ENCODE results near the gene CHCHD2. TPM values are rescaled to one million over a fixed set of nuclear protein-coding genes. Genes with fewer than 3 reads are reported as not detected.
A peak's percentile ranks its signal among the peaks of the same experiment; 100 is the strongest.
"Not testable (repeated sequence)": the region's sequence is repeated elsewhere in the genome, so short reads cannot be mapped to it uniquely, and the experiment has no call there.

Gene CHCHD2
- total and polyA plus RNA-seq, 11 donors = 245 to 1,085 (median 412) TPM

GRCh38 chr7:56081626-56082340 lies 24.5 kb downstream of the CHCHD2 start:
- Histone ChIP-seq H3K27ac (peak overlapping the region in 1 of 12 donors; percentile 88), H3K9me3 (no peaks in the 10 kb centered on the region), H3K27me3 (no peaks in the 10 kb centered on the region), H3K4me1 (peaks cover 10 to 41% (median 34%) of the 10 kb centered on the region in 12 donors), H3K4me3 (no peak overlapping the region), H3K36me3 (peaks cover 0 to 42% (median 33%) of the 10 kb centered on the region in 9 donors)
- no peak for ATAC-seq
- TF ChIP-seq POLR2A (IDR thresholded peaks at IDR 0.05) (no peak), CTCF (IDR thresholded peaks at IDR 0.05) (no peak)
- DNase-seq = no peak
- 94 to 98% (median 95%) methylated on average over 16 to 29 of the region's 29 CpGs for WGBS, 4 donors
- intact Hi-C loops (cut with DNase I) = no loop called here

GRCh38 chr7:56080726-56081435 lies 25.4 kb downstream of the CHCHD2 start:
- DNase-seq; H3K27me3 ChIP-seq; intact Hi-C loops (cut with DNase I); ATAC-seq; H3K4me3 ChIP-seq; H3K9me3 ChIP-seq: not testable (repeated sequence)
- H3K27ac ChIP-seq = peak overlapping the region in 11 of 12 donors; percentile 77 to 96 (median 86)
- H3K4me1 ChIP-seq = peaks cover 10 to 41% (median 34%) of the 10 kb centered on the region in 12 donors
- peaks cover 0 to 38% (median 29%) of the 10 kb centered on the region in 9 donors for H3K36me3 ChIP-seq
- 93 to 95% (median 94%) methylated on average over 27 to 28 of the region's 28 CpGs for WGBS, 4 donors

GRCh38 chr7:56079450-56080185 lies 26.7 kb downstream of the CHCHD2 start:
- peak in 1 of 2 donors; percentile 1 for TF ChIP-seq POLR2A (IDR thresholded peaks at IDR 0.05)
- TF ChIP-seq CTCF (IDR thresholded peaks at IDR 0.05) = peak; percentile 49 to 96 (median 82)

GRCh38 chr7:56078196-56078595 lies 28.1 kb downstream of the CHCHD2 start:
- no peak for TF ChIP-seq CTCF (IDR thresholded peaks at IDR 0.05)
- no peak for TF ChIP-seq POLR2A (IDR thresholded peaks at IDR 0.05)
- Histone ChIP-seq H3K27ac (peak overlapping the region in 10 of 12 donors; percentile 77 to 96 (median 87)), H3K9me3 (no peaks in the 10 kb centered on the region), H3K4me1 (peaks cover 8 to 42% (median 33%) of the 10 kb centered on the region in 12 donors), H3K27me3 (no peaks in the 10 kb centered on the region), H3K36me3 (peaks cover 0 to 29% (median 22%) of the 10 kb centered on the region in 9 donors), H3K4me3 (no peak overlapping the region)
- no peak for DNase-seq
- ATAC-seq = no peak
- intact Hi-C loops (cut with DNase I) = loop anchor here in 6 of 10 donors (2.0 to 10.0 kb wide), 5 partner anchors 15 to 436 kb away; partner anchors contain the start of genes NIPSNAP2 (in 2 of the 6) and PHKG1 (in 1 of the 6)
- 93 to 94% (median 93%) methylated on average over 14 to 16 of the region's 16 CpGs for WGBS, 4 donors

More at GRCh38 chr7:56079450-56080185, 26.7 kb downstream of the CHCHD2 start:
- Histone ChIP-seq H3K36me3 (peaks cover 0 to 27% (median 21%) of the 10 kb centered on the region in 9 donors), H3K4me1 (peaks cover 10 to 43% (median 35%) of the 10 kb centered on the region in 12 donors), H3K27ac (peak overlapping the region; percentile 56 to 96 (median 86)), H3K4me3 (peak overlapping the region in 1 of 12 donors; percentile 10), H3K9me3 (no peaks in the 10 kb centered on the region), H3K27me3 (no peaks in the 10 kb centered on the region)
- peak; percentile 83 to 89 (median 86) for ATAC-seq
- intact Hi-C loops (cut with DNase I) = loop anchor here in 6 of 10 donors (2.0 to 10.0 kb wide), 5 partner anchors 13 to 437 kb away; partner anchors contain the start of genes NIPSNAP2 (in 2 of the 6) and PHKG1 (in 1 of the 6)
- peak; percentile 87 to 93 (median 90) for DNase-seq
- WGBS, 4 donors = 5 to 11% (median 7%) methylated on average over 10 to 12 of the region's 12 CpGs
